DOHH2 (cell line): ENCODE data around the gene TMEM115.

Source experiments
- H3F3A ChIP-seq: fragments of 200-600 bp; sonication (generic), shearing (Covaris generic); 2 replicates; pipeline ENCODE4 v1.6.0; 2016; ENCODE audit warnings: antibody characterized with exemption, mild to moderate bottlenecking; ENCODE audit not compliant: control insufficient read depth, insufficient read depth
- H3K27ac ChIP-seq: fragments of 200-600 bp; sonication (generic); 2 replicates; pipeline ENCODE4 v1.5.1; 2014; ENCODE audit warnings: low read depth, mild to moderate bottlenecking, low read length, moderate library complexity
- H3K27me3 ChIP-seq: fragments of 200-600 bp; sonication (generic); 2 replicates; pipeline ENCODE4 v1.6.1; 2014; ENCODE audit warnings: mild to moderate bottlenecking, low read length, mixed read lengths; ENCODE audit not compliant: control insufficient read depth
- H3K36me3 ChIP-seq: fragments of 200-600 bp; sonication (generic); 2 replicates; pipeline ENCODE4 v1.6.1; 2014; ENCODE audit warnings: mild to moderate bottlenecking, low read length, moderate library complexity, mixed read lengths; ENCODE audit not compliant: control insufficient read depth
- H3K4me1 ChIP-seq: fragments of 200-600 bp; sonication (generic); 2 replicates; pipeline ENCODE4 v1.6.1; 2014; ENCODE audit warnings: mild to moderate bottlenecking, low read length, mixed read lengths; ENCODE audit not compliant: control insufficient read depth
- H3K4me2 ChIP-seq: fragments of 200-600 bp; sonication (generic); 2 replicates; pipeline ENCODE4 v1.6.0; 2014; ENCODE audit warnings: mild to moderate bottlenecking, low read length, moderate library complexity
- H3K4me3 ChIP-seq: fragments of 200-600 bp; sonication (generic); 2 replicates; pipeline ENCODE4 v1.5.1; 2014; ENCODE audit warnings: mild to moderate bottlenecking, low read length, mixed read lengths
- H3K79me2 ChIP-seq: fragments of 200-600 bp; sonication (generic); 2 replicates; pipeline ENCODE4 v1.6.1; 2014; ENCODE audit warnings: mild to moderate bottlenecking, low read length, mixed read lengths; ENCODE audit not compliant: control insufficient read depth
- H3K9me2 ChIP-seq: fragments of 200-600 bp; sonication (generic); replicated peaks from 2 replicates; pipeline ENCODE4 v1.6.1; 2014; ENCODE audit warnings: mild to moderate bottlenecking, low read length, mixed read lengths; ENCODE audit not compliant: control insufficient read depth
- H3K9me3 ChIP-seq: fragments of 200-600 bp; sonication (generic); 2 replicates; pipeline ENCODE4 v1.6.1; 2014; ENCODE audit warnings: antibody characterized with exemption, low read length, mixed read lengths; ENCODE audit not compliant: control insufficient read depth, insufficient read depth
- H4K20me1 ChIP-seq: fragments of 200-600 bp; sonication (generic); 2 replicates; pipeline ENCODE4 v1.6.0; 2014; ENCODE audit warnings: low read depth, mild to moderate bottlenecking, antibody characterized with exemption, low read length, moderate library complexity; ENCODE audit not compliant: control insufficient read depth, insufficient read depth
- CTCF ChIP-seq: fragments of 200-600 bp; sonication (generic); IDR thresholded peaks from one replicate; pipeline ENCODE4 v1.5.1; 2014; ENCODE audit warnings: antibody characterized with exemption, mild to moderate bottlenecking, low read depth, low read length; ENCODE audit not compliant: poor library complexity, severe bottlenecking
- EZH2phosphoT487 ChIP-seq: fragments of 200-600 bp; sonication (generic); IDR thresholded peaks from 2 replicates; pipeline ENCODE4 v1.6.1; 2017; ENCODE audit warnings: borderline replicate concordance, mild to moderate bottlenecking, antibody characterized with exemption, low read length, moderate library complexity, mixed read lengths

Gene TMEM115

DNA sequence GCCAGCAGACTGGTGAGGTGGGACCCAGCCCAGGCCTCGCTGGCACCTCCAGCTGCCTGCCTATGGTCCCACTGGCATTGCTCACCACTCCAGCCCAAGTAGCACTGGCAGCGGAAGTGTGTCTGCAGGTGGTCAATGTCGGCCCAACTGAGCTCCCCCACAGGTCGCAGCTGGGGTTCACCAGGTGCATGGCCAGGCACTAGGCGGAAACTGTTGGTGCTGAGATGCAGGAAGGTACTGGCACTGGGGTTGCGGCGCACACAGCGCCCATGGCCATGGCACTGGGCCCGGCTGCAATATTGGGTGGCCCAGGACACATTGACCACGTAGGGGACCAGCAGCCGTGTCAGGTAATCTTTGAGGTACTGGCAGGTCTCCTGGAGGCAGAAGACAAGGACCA lies 41.2 kb downstream of the TMEM115 start:
- Histone ChIP-seq H3K27ac (no peak overlapping the region), H3K79me2 (peaks cover 3% of the 10 kb centered on the region; the same call in 1 of the 2 replicates), H3F3A (no peaks in the 10 kb centered on the region), H3K27me3 (no peaks in the 10 kb centered on the region), H3K9me3 (no peaks in the 10 kb centered on the region), H3K36me3 (peaks cover 10% of the 10 kb centered on the region), H3K4me1 (peaks cover 22% of the 10 kb centered on the region), H4K20me1 (no peaks in the 10 kb centered on the region), H3K4me2 (no peak overlapping the region), H3K4me3 (no peak overlapping the region), H3K9me2 (no peaks in the 10 kb centered on the region)
- TF ChIP-seq EZH2phosphoT487 = no peak
- TF ChIP-seq CTCF = no peak

DNA sequence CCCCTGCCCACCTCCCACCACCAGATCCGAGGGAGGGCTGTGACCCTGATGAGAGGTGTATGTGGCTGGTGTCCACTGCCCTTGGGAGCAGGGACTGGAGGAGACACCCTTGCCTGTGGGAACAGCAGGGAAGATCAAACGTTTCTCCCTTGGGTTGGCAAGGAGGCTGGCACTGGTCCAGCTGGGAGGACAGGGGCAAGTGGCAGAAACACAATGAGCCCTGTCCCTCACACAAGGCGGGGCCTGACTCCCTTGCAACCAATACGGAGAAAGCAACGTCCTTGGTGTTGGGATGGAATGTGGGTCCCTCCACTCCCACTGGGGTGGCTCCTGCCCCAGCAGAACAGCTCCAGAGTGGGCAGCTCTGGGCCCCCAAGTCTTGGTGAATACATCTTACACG lies 42.0 kb downstream of the TMEM115 start:
- H4K20me1 ChIP-seq = no peaks in the 10 kb centered on the region

GRCh38 chr3:50316657-50317242 lies 42.6 kb downstream of the TMEM115 start:
- Histone ChIP-seq H3K79me2 (peaks cover 3% of the 10 kb centered on the region; the same call in 1 of the 2 replicates), H3K4me3 (no peak overlapping the region), H3K4me2 (no peak overlapping the region), H3K27me3 (no peaks in the 10 kb centered on the region), H3F3A (no peaks in the 10 kb centered on the region), H4K20me1 (no peaks in the 10 kb centered on the region), H3K4me1 (peaks cover 17% of the 10 kb centered on the region), H3K27ac (no peak overlapping the region), H3K9me2 (no peaks in the 10 kb centered on the region), H3K36me3 (peaks cover 10% of the 10 kb centered on the region), H3K9me3 (no peaks in the 10 kb centered on the region)
- TF ChIP-seq EZH2phosphoT487 (no peak), CTCF (no peak)

More for the DNA sequence above, 42.0 kb downstream of the TMEM115 start:
- H3K27ac ChIP-seq = no peak overlapping the region
- H3K9me2 ChIP-seq = no peaks in the 10 kb centered on the region
- TF ChIP-seq CTCF = no peak
- TF ChIP-seq EZH2phosphoT487 = no peak
- peaks cover 22% of the 10 kb centered on the region for H3K4me1 ChIP-seq
- H3F3A ChIP-seq = no peaks in the 10 kb centered on the region
- no peak overlapping the region for H3K4me2 ChIP-seq
- no peak overlapping the region for H3K4me3 ChIP-seq
- H3K79me2 ChIP-seq = peaks cover 3% of the 10 kb centered on the region; the same call in 1 of the 2 replicates
- peaks cover 10% of the 10 kb centered on the region for H3K36me3 ChIP-seq
- no peaks in the 10 kb centered on the region for H3K27me3 ChIP-seq
- no peaks in the 10 kb centered on the region for H3K9me3 ChIP-seq
